ENCODE data around the gene CEP164.
"Not testable (repeated sequence)": the region's sequence is repeated elsewhere in the genome, so short reads cannot be mapped to it uniquely, and the experiment has no call there.

The CEP164 gene

GRCh38 chr11:117399100-117399840, 71.6 kb downstream of the CEP164 start:
- not testable (repeated sequence) for DNase-seq

DNA sequence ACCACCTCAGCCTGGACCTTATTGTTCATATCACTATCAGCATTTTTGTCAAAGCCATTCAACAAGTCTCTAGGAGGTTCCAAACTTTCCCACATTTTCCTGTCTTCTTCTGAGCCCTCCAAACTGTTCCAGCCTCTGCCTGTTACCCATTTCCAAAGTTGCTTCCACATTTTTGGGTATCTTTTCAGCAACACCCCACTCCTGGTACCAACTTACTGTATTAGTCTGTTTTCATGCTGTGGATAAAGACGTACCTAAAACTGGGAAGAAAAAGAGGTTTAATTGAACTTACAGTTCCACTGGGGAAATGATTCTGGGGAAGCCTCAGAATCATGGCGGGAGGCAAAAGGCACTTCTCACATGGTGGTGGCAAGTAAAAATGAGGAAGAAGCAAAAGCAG, 78.2 kb downstream of the CEP164 start:
- DNase-seq = not testable (repeated sequence)

DNA sequence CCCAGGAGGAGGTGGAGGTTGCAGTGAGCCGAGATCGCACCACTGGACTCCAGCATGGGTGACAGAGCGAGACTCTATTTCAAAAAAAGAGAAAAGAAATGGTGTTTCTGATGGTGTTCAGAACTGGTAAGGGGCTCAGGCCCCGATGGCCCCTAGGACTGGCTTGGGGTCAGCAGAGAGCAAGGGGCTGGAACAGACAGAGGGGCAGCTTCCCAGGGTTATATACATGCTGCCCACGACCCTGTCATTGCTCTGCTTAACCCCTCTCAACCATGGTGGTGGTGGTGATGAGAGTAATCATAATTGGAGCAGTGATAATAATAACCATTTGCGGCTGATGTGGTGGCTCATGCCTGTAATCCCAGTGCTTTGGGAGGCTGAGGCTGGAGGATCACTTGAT, 79.4 kb downstream of the CEP164 start:
- DNase-seq = no peak

GRCh38 chr11:117408356-117408755, 80.7 kb downstream of the CEP164 start:
- DNase-seq = no peak

- DNase-seq = no peak
Measured at GRCh38 chr11:117409511-117409910, 81.9 kb downstream of the CEP164 start.

DNA sequence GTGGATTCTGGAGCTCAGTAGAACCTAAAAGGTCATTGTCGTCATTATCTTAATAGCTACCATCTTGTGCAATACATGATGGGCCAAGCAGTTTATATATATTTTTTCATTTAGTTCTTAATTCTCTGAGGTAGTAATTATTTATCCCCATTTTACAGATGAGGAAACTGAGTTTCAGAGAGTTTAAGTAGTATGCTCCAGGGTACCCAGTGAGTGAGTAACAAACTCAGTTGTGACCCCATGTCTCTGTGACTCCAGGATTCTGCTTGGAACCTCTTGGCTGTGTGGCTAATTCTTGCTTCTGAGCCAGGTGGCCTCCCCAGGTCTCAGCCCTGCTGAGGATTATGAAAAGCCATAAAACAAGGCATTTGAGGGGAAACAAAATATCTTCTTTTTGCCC, 82.6 kb downstream of the CEP164 start:
- no peak for DNase-seq

- no peak for DNase-seq
Measured at GRCh38 chr11:117410861-117411710, 83.4 kb downstream of the CEP164 start.

DNA sequence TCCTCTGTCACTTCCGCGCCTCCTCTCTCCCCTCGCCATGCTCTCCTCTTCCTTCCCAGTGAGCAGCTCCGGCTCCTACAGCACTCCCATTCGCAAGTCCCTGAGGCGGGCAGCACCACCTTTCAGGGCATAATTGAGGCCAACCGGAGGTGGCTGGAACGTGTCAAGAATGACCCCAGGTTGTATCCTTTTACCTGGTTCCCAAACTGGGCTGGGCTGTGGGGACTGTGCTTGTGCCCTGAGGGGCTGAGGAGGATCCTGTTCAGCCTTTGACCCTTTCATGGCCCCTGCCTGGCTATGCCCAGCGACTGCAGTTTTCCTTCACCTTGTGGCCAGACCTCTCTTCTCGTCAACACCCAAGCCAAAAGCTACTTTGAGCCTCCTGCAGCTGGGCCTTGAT, 84.1 kb downstream of the CEP164 start:
- no peak for DNase-seq

- no peak for DNase-seq
Measured at GRCh38 chr11:117412176-117412575, 84.5 kb downstream of the CEP164 start.

DNA sequence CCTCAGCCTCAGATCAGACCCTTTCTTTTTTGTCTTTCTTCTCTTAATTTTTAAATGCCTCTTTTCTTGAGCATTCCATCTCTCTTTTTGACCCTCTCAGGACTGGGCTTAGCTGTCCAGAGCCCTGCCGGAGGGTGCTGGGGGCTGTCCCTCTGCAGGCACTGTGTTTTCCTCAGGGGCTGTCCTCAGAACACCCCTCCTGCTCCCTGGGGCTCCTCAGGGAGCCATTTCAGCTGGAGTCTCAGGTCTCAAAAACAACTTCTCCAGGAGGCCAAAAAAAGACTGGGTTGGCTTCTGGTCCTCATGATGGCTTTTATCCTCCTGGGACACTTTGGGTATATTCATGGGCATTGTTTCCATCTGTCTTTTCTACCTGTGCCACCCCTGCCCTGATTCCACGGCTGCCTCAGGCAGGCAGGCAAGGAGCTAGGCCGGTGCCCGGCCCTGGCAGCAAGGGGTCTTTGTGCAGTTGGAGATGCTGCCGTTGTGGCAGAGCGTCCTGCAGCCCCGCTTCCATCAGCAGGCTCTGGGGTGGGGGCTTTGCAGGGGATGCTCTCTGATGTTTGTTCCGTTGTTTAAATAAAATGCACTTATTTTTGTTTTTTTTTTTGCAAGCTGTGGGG, 85.1 kb downstream of the CEP164 start:
- no peak for DNase-seq

DNA sequence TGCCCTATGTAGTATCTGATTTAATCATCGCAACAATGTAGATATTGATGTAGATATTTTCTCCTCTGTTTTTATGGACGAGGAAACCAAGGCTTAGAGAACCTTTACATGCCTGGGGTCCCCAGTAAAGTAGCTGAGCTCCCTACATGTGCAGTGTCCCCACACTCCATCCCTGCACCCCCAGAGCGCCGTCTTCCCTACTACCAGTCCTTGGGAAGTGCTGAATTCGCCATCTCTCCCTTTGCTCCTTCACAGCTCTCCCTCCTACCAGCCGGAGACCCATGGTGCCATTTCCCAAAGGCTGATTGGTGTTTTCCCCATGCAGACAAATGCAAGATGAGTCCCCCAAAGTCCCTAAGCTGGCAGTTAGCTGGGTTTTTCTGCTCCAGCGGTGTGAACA, 86.0 kb downstream of the CEP164 start:
- DNase-seq = no peak

DNA sequence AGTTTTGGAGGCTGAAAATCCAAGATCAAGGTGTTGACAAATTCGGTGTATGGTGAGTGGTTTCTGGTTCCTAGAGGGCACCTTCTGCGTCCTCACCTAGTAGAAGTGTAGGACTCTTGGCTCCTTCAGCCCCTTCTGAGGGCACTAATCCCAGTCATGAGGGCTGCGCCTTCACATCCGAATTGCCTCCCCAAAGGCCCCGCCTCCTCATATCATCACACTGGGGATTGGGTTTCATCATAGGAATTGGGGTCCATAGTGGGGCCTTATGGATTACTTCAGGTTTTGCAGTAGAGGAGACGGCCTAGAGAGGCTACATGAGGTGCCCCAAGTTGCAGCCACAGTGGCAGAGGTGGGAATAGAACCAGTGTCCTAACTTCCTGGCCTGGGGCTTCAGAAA, 87.1 kb downstream of the CEP164 start:
- DNase-seq = no peak

DNA sequence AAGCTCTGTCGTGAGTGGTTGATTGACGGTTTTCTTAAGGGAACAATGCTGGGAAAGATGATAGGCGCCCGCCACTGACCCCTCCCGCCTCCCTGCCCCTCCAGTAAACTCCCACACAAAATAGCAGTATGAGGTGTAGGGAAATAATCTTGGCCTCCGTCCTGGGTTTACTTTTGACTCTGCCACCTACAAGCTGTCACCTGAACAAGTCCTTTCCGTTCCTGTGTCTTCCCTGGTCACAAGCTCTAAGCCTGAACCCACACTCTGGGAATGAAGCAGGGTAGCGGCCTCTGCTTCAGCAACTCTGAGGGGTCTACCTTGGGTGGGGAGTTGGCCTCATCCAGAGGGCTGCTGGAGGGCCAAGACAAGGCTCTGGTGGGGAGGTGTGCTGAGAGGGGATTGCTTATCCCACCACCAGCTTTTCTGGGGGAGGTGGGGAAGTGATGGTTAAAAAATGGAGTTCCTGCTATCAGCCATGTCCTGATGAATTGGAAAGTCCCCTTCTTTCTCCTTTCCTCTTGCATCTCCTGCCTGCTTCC, 87.8 kb downstream of the CEP164 start:
- DNase-seq = no peak

- DNase-seq = no peak
Measured at GRCh38 chr11:117417342-117417741, 89.7 kb downstream of the CEP164 start.

- DNase-seq = no peak
Measured at GRCh38 chr11:117417856-117418255, 90.2 kb downstream of the CEP164 start.

- DNase-seq = no peak
Measured at GRCh38 chr11:117418737-117419481, 91.3 kb downstream of the CEP164 start.

GRCh38 chr11:117419482-117420142, 92.0 kb downstream of the CEP164 start:
- no peak for DNase-seq

GRCh38 chr11:117420143-117420485, 92.5 kb downstream of the CEP164 start:
- no peak for DNase-seq

DNA sequence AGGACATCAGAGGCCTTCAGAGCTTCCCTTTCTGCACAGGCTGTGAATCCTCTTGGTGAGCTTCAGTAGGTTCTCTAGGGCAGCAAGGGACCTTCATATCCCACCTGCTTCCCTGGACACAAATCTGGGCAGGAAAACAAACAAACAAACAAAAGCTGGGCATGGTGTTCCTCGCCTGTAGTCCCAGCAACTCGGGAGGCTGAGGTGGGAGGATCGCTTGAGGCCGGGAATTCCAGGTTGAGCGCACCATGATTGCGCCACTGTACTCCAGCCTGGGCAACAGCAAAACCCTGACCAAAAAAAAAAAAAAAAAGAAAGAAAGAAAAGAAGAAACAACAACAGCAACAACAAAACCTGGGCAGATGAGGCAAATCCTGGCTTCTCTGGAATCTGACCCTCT, 92.9 kb downstream of the CEP164 start:
- no peak for DNase-seq

- DNase-seq = no peak
Measured at GRCh38 chr11:117421041-117421440, 93.4 kb downstream of the CEP164 start.

DNA sequence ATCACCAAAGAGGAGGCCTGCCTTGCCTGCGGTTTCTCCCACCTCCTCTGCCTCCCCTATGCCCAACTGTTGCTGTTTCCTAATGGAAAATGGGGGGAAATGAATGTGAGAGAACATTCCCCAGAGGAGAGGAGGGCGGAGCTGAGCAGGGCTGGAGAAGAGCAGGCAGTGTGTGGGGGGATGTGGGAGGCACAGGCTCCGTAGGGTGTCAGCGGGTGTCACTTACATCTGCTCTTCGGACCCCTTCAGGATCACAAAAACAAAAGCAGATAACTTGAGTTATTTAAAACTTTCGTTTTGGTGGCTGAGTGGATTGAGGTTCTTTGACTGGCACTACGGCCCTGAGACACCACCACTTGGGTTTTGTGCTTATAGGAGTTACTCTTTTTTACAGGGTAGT, 93.8 kb downstream of the CEP164 start:
- no peak for DNase-seq

DNA sequence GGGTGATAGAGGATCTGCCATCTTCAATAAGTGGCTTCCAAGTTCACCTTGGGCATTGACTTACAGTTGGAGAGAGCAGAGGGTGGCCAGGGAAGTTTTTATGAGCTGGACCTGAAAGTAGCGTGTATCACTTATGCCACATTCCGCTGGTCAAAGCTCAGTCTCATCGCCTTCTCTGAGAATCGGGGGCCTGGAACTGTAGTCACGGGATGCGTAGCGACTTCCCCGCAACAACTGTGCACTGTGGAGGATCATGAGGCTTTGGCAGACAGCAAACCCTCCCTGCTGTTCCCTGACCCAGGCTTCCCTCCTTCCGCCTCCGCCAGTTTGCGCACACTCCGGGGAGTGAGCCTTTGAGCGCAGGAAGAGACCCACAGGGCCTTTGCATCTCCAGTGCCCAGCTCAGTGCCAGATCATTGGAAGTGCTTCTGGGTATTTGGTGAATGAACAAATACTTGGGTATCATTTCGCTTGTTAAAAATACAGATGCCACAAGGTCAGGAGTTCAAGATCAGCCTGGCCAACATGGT, 95.5 kb downstream of the CEP164 start:
- no peak for DNase-seq

All from NCI-H187 (cell line).